DND-41 (cell line): ENCODE results near the gene NUCKS1.

Source experiments
- ATAC-seq: fragments of 200-7000 bp; cut with Tn5 transposase; 3 replicates; pipeline ENCODE4 v1.9.1; 2021; ENCODE audit warnings: low read depth; ENCODE audit not compliant: insufficient read depth
- DNase-seq: peaks from one replicate; pipeline ENCODE4 v3.0.0-alpha.2; 2020
- H2AFZ ChIP-seq: 2 replicates; pipeline ENCODE4 v1.6.0; 2012; ENCODE audit warnings: low read depth, low read length
- H3K27ac ChIP-seq: 2 replicates; pipeline ENCODE4 v1.5.1; 2012; ENCODE audit warnings: low read length, inconsistent platforms
- H3K27me3 ChIP-seq: fragments of 200-600 bp; sonication (generic); 2 replicates; pipeline ENCODE4 v1.6.0; 2012; ENCODE audit warnings: low read length, mild to moderate bottlenecking, inconsistent platforms; ENCODE audit not compliant: insufficient read depth, poor library complexity
- H3K36me3 ChIP-seq: 2 replicates; pipeline ENCODE4 v1.5.1; 2012; ENCODE audit warnings: low read length, inconsistent platforms; ENCODE audit not compliant: insufficient read depth
- H3K4me1 ChIP-seq: 2 replicates; pipeline ENCODE4 v1.5.1; 2012; ENCODE audit warnings: mild to moderate bottlenecking, low read length; ENCODE audit not compliant: insufficient read depth
- H3K4me2 ChIP-seq: 2 replicates; pipeline ENCODE4 v1.6.0; 2012; ENCODE audit warnings: mild to moderate bottlenecking, moderate library complexity, low read length, inconsistent platforms; ENCODE audit not compliant: insufficient read depth
- H3K4me3 ChIP-seq, 2 experiments: fragments of 200-600 bp in 1 of 2; shearing (Covaris generic) in 1 of 2; 2 replicates each; pipeline ENCODE4 v1.5.1; 2012 to 2016; ENCODE audit warnings: inconsistent platforms in 2 of 2, low read length in 2 of 2, mild to moderate bottlenecking in 2 of 2, low read depth in 1 of 2, moderate library complexity in 1 of 2
- H3K79me2 ChIP-seq: 2 replicates; pipeline ENCODE4 v1.6.0; 2012; ENCODE audit warnings: low read length, inconsistent platforms; ENCODE audit not compliant: insufficient read depth
- H3K9ac ChIP-seq: 2 replicates; pipeline ENCODE4 v1.6.0; 2012; ENCODE audit warnings: low read depth, mild to moderate bottlenecking, inconsistent platforms, low read length, moderate library complexity
- H3K9me3 ChIP-seq: 2 replicates; pipeline ENCODE4 v1.5.1; 2012; ENCODE audit warnings: low read length, moderate library complexity, mild to moderate bottlenecking, inconsistent platforms; ENCODE audit not compliant: insufficient read depth, severe bottlenecking
- H4K20me1 ChIP-seq: 2 replicates; pipeline ENCODE4 v1.6.0; 2012; ENCODE audit warnings: low read length; ENCODE audit not compliant: insufficient read depth
- CTCF ChIP-seq: IDR thresholded peaks from 2 replicates; pipeline ENCODE4 v1.5.1; 2012; ENCODE audit warnings: borderline replicate concordance, low read length, moderate library complexity, mild to moderate bottlenecking; ENCODE audit not compliant: poor library complexity, severe bottlenecking; ENCODE audit errors: extremely low read depth
- EZH2 ChIP-seq: IDR thresholded peaks from 3 replicates; pipeline ENCODE4 v1.6.1; 2012; ENCODE audit warnings: borderline replicate concordance, low read depth, mild to moderate bottlenecking, moderate library complexity, low read length, inconsistent platforms; ENCODE audit not compliant: severe bottlenecking

The NUCKS1 gene

GRCh38 chr1:205744403-205744802 is 5.6 kb downstream of the NUCKS1 start:
- Histone ChIP-seq H3K4me1 (peaks cover 58% of the 10 kb centered on the region), H3K36me3 (peaks cover 85% of the 10 kb centered on the region), H3K9me3 (no peaks in the 10 kb centered on the region), H4K20me1 (peaks cover 96% of the 10 kb centered on the region), H2AFZ (no peak overlapping the region), H3K27me3 (no peaks in the 10 kb centered on the region), H3K4me2 (no peak overlapping the region), H3K9ac (no peak overlapping the region), H3K4me3 (no peak overlapping the region), H3K27ac (no peak overlapping the region), H3K79me2 (peaks cover 99% of the 10 kb centered on the region)
- DNase-seq, result no peak
- ATAC-seq, result no peak
- no peak for TF ChIP-seq EZH2
- TF ChIP-seq CTCF, result no peak

- Histone ChIP-seq H4K20me1 (peaks cover 97% of the 10 kb centered on the region), H3K27me3 (no peaks in the 10 kb centered on the region), H3K4me1 (peaks cover 58% of the 10 kb centered on the region)
Observed at GRCh38 chr1:205743977-205744376, 6.0 kb downstream of the NUCKS1 start.

GRCh38 chr1:205741681-205742080 is 8.3 kb downstream of the NUCKS1 start:
- peak overlapping the region; percentile 30; the same call in 1 of the 2 replicates for H3K4me2 ChIP-seq

More at GRCh38 chr1:205743977-205744376, 6.0 kb downstream of the NUCKS1 start:
- H3K27ac ChIP-seq, result no peak overlapping the region
- TF ChIP-seq EZH2 (no peak), CTCF (no peak)
- no peak for DNase-seq
- H3K4me3 ChIP-seq, result no peak overlapping the region
- no peak for ATAC-seq
- H3K9me3 ChIP-seq, result no peaks in the 10 kb centered on the region
- H3K4me2 ChIP-seq, result peak overlapping the region; percentile 19; the same call in 1 of the 2 replicates
- H3K9ac ChIP-seq, result no peak overlapping the region
- H3K79me2 ChIP-seq, result peaks cover 99% of the 10 kb centered on the region
- no peak overlapping the region for H2AFZ ChIP-seq
- peaks cover 87% of the 10 kb centered on the region for H3K36me3 ChIP-seq

More at GRCh38 chr1:205741681-205742080, 8.3 kb downstream of the NUCKS1 start:
- H3K79me2 ChIP-seq, result peaks cover 99% of the 10 kb centered on the region
- no peak for DNase-seq
- no peaks in the 10 kb centered on the region for H3K27me3 ChIP-seq
- H3K9ac ChIP-seq, result no peak overlapping the region
- H3K4me3 ChIP-seq, result no peak overlapping the region
- no peak for ATAC-seq
- no peak overlapping the region for H3K27ac ChIP-seq
- TF ChIP-seq EZH2, result no peak
- TF ChIP-seq CTCF, result no peak
- H3K9me3 ChIP-seq, result no peaks in the 10 kb centered on the region
- no peak overlapping the region for H2AFZ ChIP-seq
- peaks cover 93% of the 10 kb centered on the region for H4K20me1 ChIP-seq
- H3K4me1 ChIP-seq, result peaks cover 35% of the 10 kb centered on the region
- H3K36me3 ChIP-seq, result peaks cover 85% of the 10 kb centered on the region
